Measurements from ENCODE around the gene MAP3K2. TPM values are rescaled to one million over a fixed set of nuclear protein-coding genes. Genes with fewer than 3 reads are reported as not detected.
A peak's percentile ranks its signal among the peaks of the same experiment; 100 is the strongest.

MAP3K2 gene
- total and polyA plus RNA-seq, 2 of the 8 experiments (the other 6 are each of a cell fraction or from before 2014, with no cell fraction given) = 2.0 to 23.2 TPM

DNA sequence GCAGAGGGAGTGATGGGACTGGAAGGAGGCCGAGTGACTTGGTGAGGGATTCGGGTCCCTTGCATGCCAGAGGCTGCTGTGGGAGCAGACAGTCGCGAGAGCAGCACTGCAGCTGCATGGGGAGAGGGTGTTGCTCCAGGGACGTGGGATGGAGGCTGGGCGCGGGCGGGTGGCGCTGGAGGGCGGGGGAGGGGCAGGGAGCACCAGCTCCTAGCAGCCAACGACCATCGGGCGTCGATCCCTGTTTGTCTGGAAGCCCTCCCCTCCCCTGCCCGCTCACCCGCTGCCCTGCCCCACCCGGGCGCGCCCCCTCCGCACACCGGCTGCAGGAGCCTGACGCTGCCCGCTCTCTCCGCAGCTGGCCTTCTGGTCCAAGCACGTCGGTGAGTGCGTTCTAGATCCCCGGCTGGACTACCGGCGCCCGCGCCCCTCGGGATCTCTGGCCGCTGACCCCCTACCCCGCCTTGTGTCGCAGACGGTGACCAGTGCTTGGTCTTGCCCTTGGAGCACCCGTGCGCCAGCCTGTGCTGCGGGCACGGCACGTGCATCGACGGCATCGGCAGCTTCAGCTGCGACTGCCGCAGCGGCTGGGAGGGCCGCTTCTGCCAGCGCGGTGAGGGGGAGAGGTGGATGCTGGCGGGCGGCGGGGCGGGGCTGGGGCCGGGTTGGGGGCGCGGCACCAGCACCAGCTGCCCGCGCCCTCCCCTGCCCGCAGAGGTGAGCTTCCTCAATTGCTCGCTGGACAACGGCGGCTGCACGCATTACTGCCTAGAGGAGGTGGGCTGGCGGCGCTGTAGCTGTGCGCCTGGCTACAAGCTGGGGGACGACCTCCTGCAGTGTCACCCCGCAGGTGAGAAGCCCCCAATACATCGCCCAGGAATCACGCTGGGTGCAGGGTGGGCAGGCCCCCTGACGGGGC lies 35.0 kb upstream of the MAP3K2 start:
- Histone ChIP-seq H3K27ac (ENCODE audit: low read depth, low read length) (no peak overlapping the region), H3K23me2 (ENCODE audit: low read depth, low read length) (peaks cover 12% of the 10 kb centered on the region), H2BK20ac (ENCODE audit: low read length) (no peak overlapping the region), H4K5ac (ENCODE audit: insufficient read length, low read depth, low read length) (no peak overlapping the region), H2BK5ac (ENCODE audit: low read depth, low read length) (no peak overlapping the region; the same call in 1 of the 2 replicates), H2AFZ (ENCODE audit: low read length) (peak overlapping the region; percentile 99; the same call in 1 of the 2 replicates), H3K79me2 (ENCODE audit: control insufficient read depth in 1 of 2, insufficient read depth in 2 of 2, low read length in 2 of 2) (no peaks in the 10 kb centered on the region), H3K9ac (replicated peaks in 1 of 4; ENCODE audit: extremely low read depth in 1 of 4, low read depth in 3 of 4, low read length in 3 of 4) (no peak overlapping the region), H3K14ac (ENCODE audit: insufficient read length) (no peak overlapping the region), H3K79me1 (ENCODE audit: low read depth, low read length) (no peaks in the 10 kb centered on the region), H2BK15ac (ENCODE audit: low read length) (peak overlapping the region; percentile 88; the same call in 1 of the 2 replicates), H2AK5ac (ENCODE audit: low read depth, low read length) (no peak overlapping the region), H3K4me3 (ENCODE audit: extremely low read depth in 1 of 4, insufficient read depth in 2 of 4, low read depth in 3 of 4, low read length in 4 of 4) (peak overlapping the region; percentile 57 to 85 (median 59)), H4K91ac (replicated peaks; ENCODE audit: insufficient read length, low read length) (no peak overlapping the region), H4K20me1 (replicated peaks in 1 of 2; ENCODE audit: control insufficient read depth in 1 of 2, insufficient read depth in 2 of 2, low read length in 2 of 2) (peaks cover 0 to 2% of the 10 kb centered on the region in 2 experiments), H3K23ac (ENCODE audit: insufficient read length) (no peak overlapping the region), H3K9me3 (ENCODE audit: insufficient read depth in 2 of 2, low read depth in 1 of 2, low read length in 1 of 2) (no peaks in the 10 kb centered on the region), H3K27me3 (replicated peaks in 1 of 4; ENCODE audit: control insufficient read depth in 3 of 4, extremely low read depth in 1 of 4, insufficient read depth in 3 of 4, low read length in 3 of 4) (peaks cover 0 to 30% (median 28%) of the 10 kb centered on the region in 4 experiments; a peak in 6 of 7 replicates), H3K56ac (replicated peaks; ENCODE audit: insufficient read length, low read depth, low read length) (no peak overlapping the region), H2BK12ac (ENCODE audit: low read depth, low read length) (peak overlapping the region; percentile 85; the same call in 1 of the 2 replicates), H3K18ac (ENCODE audit: extremely low read depth, low read length) (peak overlapping the region; percentile 15; the same call in 1 of the 2 replicates), H3K4me1 (replicated peaks in 1 of 4; ENCODE audit: control insufficient read depth in 3 of 4, insufficient read depth in 4 of 4, low read length in 3 of 4) (peaks cover 0 to 13% (median 5%) of the 10 kb centered on the region in 4 experiments; a peak in 5 of 7 replicates), H4K8ac (ENCODE audit: extremely low read depth, insufficient read depth, low read length) (peak overlapping the region; percentile 92), H3K36me3 (ENCODE audit: control insufficient read depth in 2 of 4, insufficient read depth in 4 of 4, low read length in 3 of 4) (no peaks in the 10 kb centered on the region), H3K4ac (replicated peaks; ENCODE audit: insufficient read length, low read depth, low read length) (no peak overlapping the region), H2BK120ac (replicated peaks; ENCODE audit: low read depth, low read length) (no peak overlapping the region), H3K4me2 (ENCODE audit: insufficient read depth in 1 of 2, low read depth in 2 of 2, low read length in 2 of 2) (peak overlapping the region; percentile 87 to 97)
- POLR2A ChIA-PET (ENCODE audit: partially characterized antibody) = interaction anchor here (1.2 to 1.6 kb wide), 4 partner anchors 10 to 129 kb away, joined by 4 to 5 read pairs (median 4); partner anchors contain the start of gene ERCC3
- DNase-seq (ENCODE audit: low read depth in 1 of 2, low spot score in 2 of 2) (peak in 1 of 2 experiments; percentile 78), FAIRE-seq (no peak)
- 4% methylated on average over 45 of the region's 73 CpGs; no CpG with 5 or more reads in 1 of the 2 experiments for WGBS, 2 experiments (ENCODE audit: extremely low coverage in 1 of 2, insufficient coverage in 1 of 2, insufficient read length in 1 of 2, insufficient replicate concordance in 2 of 2, low coverage in 1 of 2, low lambda C conversion rate in 2 of 2, missing lambda C conversion rate in 1 of 2)
- CTCF ChIA-PET (ENCODE audit: partially characterized antibody) = interaction anchor here (1.3 to 9.2 kb wide), 6 partner anchors 6 to 57 kb away, joined by 3 to 74 read pairs (median 20); partner anchors contain the start of gene PROC
- no peak for TF ChIP-seq RXRA (IDR thresholded peaks at IDR 0.05; ENCODE audit: insufficient read depth, low read depth, low read length)
- peak; percentile 86 for TF ChIP-seq KDM4A (IDR thresholded peaks at IDR 0.05; ENCODE audit: low read depth, low read length, severe bottlenecking)
- TF ChIP-seq SUZ12 (IDR thresholded peaks at IDR 0.05; ENCODE audit: low read length) = peak; percentile 57; the same call in 1 of the 2 replicates
- TF ChIP-seq POLR2A (IDR thresholded peaks at IDR 0.05; ENCODE audit: control extremely low read depth in 1 of 2, low read depth in 2 of 2, low read length in 2 of 2) = peak in 1 of 2 experiments; percentile 45; a peak in 1 of 3 replicates
- no peak for TF ChIP-seq ZNF274 (IDR thresholded peaks at IDR 0.05; ENCODE audit: borderline replicate concordance, extremely low read depth, low read length)
- TF ChIP-seq ASH2L (IDR thresholded peaks at IDR 0.05; ENCODE audit: low read length) = peak; percentile 30
- no peak for TF ChIP-seq RBBP5 (IDR thresholded peaks at IDR 0.05; ENCODE audit: borderline replicate concordance, low read depth, low read length)
- TF ChIP-seq, protein P1, sequence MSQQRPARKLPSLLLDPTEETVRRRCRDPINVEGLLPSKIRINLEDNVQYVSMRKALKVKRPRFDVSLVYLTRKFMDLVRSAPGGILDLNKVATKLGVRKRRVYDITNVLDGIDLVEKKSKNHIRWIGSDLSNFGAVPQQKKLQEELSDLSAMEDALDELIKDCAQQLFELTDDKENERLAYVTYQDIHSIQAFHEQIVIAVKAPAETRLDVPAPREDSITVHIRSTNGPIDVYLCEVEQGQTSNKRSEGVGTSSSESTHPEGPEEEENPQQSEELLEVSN (IDR thresholded peaks at IDR 0.05) = peak; percentile 70
- 0 out of 2 replicates have a peak, but pooled peaks have one; percentile 26 for TF ChIP-seq TAF1 (IDR thresholded peaks at IDR 0.05; ENCODE audit: low read depth, low read length)
- peak; percentile 63 for TF ChIP-seq PHF8 (conservative IDR thresholded peaks at IDR 0.05; ENCODE audit: low read depth, low read length)
